Uterus (tissue), 4 donors: ENCODE results near the gene FAM184B. TPM values are rescaled to one million over a fixed set of nuclear protein-coding genes. Genes with fewer than 3 reads are reported as not detected.

Source experiments
- DNase-seq, 2 donors: peaks; one replicate each; pipeline ENCODE4 v3.0.0-alpha.2; 2019 to 2020
- H3K27ac ChIP-seq, 2 donors: fragments of 200-600 bp; sonication (generic); 1 replicate in 1 of 2; 2 replicates in 1 of 2; pipeline ENCODE4 v1.5.1; 2016 to 2018
- H3K27me3 ChIP-seq, 2 donors: fragments of 200-600 bp; sonication (generic); one replicate each; pipeline ENCODE4 v1.5.1; 2018 to 2019; ENCODE audit warnings: control low read depth in 1 of 2
- H3K36me3 ChIP-seq, 2 donors: fragments of 200-600 bp; sonication (generic); one replicate each; pipeline ENCODE4 v1.5.1; 2019; ENCODE audit warnings: control low read depth in 1 of 2
- H3K4me1 ChIP-seq, 2 donors: fragments of 200-600 bp; sonication (generic); one replicate each; pipeline ENCODE4 v1.5.1; 2018 to 2019; ENCODE audit warnings: control low read depth in 1 of 2
- H3K4me3 ChIP-seq, 2 donors: fragments of 200-600 bp; sonication (generic); 1 replicate in 1 of 2; 2 replicates in 1 of 2; pipeline ENCODE4 v1.5.1; 2018 to 2019; ENCODE audit warnings: mild to moderate bottlenecking in 1 of 2
- H3K9me3 ChIP-seq, 2 donors: fragments of 200-600 bp; sonication (generic); one replicate each; pipeline ENCODE4 v1.5.1; 2019; ENCODE audit warnings: control low read depth in 1 of 2
- POLR2A ChIP-seq, 2 donors: fragments of 450-650 bp; IDR thresholded peaks; one replicate each; pipeline ENCODE4 v1.6.1; 2016; ENCODE audit warnings: antibody characterized with exemption in 2 of 2, mild to moderate bottlenecking in 1 of 2, moderate library complexity in 1 of 2
- intact Hi-C: fragments of 100-400 bp; cut with DNase I; formaldehyde crosslinking; loops from one replicate; pipeline ENCODE4 v1.15.1; 2023; ENCODE audit warnings: low total_unique reads
- total RNA-seq, 4 donors: library from RNA; depleted of rRNA in 3 of 4; stranded (reverse); fragments of >200 nt in 3 of 4; gene quantifications; one replicate each; pipeline versions ENCODE4 v1.1.0 to v1.2.4, GENCODE V29; 2014 to 2023
- TF ChIP-seq, protein P1 (sequence below), 4 experiments: fragments of 200-600 bp in 2 of 4; fragments of 450-650 bp in 2 of 4; sonication (generic) in 2 of 4; IDR thresholded peaks; one replicate each; pipeline ENCODE4 v1.5.1; 2016 to 2019; ENCODE audit warnings: antibody characterized with exemption in 4 of 4, mild to moderate bottlenecking in 2 of 4, moderate library complexity in 1 of 4
- donor health status: DM: yes; HTN: yes; CAD: no.

The FAM184B gene
- total RNA-seq, 4 donors from 2014 or later = 0.07 TPM; not detected in 3

DNA sequence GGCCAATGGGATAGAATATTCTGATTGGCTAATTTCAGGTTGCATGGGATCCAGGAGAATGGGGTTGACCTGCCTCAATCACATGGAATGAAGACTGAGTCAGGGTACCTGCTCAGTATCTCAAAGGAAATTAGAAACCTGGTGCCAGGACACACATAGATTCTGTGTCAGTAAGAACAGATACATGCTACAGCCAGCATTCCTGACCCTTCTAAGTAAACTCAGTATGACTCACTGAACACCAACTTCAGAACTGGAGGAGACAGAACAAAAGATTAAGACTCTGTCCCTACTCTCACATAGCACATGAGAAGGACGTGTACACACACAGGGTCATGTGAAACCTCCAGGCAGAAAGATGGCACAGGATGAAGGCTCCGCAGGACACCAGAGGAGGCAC, 54.5 kb downstream of the FAM184B start:
- no peak for DNase-seq
- Histone ChIP-seq H3K27me3 (no peaks in the 10 kb centered on the region), H3K9me3 (no peaks in the 10 kb centered on the region), H3K4me3 (no peak overlapping the region), H3K27ac (no peak overlapping the region), H3K4me1 (no peaks in the 10 kb centered on the region), H3K36me3 (no peaks in the 10 kb centered on the region)
- intact Hi-C loops = no loop called here
- TF ChIP-seq, protein P1, sequence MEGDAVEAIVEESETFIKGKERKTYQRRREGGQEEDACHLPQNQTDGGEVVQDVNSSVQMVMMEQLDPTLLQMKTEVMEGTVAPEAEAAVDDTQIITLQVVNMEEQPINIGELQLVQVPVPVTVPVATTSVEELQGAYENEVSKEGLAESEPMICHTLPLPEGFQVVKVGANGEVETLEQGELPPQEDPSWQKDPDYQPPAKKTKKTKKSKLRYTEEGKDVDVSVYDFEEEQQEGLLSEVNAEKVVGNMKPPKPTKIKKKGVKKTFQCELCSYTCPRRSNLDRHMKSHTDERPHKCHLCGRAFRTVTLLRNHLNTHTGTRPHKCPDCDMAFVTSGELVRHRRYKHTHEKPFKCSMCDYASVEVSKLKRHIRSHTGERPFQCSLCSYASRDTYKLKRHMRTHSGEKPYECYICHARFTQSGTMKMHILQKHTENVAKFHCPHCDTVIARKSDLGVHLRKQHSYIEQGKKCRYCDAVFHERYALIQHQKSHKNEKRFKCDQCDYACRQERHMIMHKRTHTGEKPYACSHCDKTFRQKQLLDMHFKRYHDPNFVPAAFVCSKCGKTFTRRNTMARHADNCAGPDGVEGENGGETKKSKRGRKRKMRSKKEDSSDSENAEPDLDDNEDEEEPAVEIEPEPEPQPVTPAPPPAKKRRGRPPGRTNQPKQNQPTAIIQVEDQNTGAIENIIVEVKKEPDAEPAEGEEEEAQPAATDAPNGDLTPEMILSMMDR (IDR thresholded peaks at IDR 0.05) = no peak
- TF ChIP-seq POLR2A (IDR thresholded peaks at IDR 0.05) = no peak

DNA sequence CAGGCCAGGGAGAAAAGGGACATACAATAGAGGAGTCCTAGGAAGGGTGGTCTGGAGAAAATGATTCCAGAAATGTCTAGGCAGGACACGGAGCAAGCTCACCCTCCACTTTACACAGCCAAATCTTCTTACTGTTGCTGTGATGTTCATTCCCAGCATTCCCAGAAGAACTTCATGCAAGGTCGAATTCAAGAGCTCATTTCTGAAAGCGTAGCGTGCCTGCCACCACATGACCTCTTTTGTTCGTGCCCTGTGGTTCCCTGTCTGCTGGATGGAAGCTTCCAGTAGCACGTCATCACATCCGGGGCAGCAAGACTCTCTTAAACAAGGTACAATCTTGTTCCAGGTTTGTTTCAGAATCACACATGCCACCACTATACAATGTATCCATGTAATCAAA, 57.8 kb downstream of the FAM184B start:
- TF ChIP-seq, protein P1 (IDR thresholded peaks at IDR 0.05) = no peak
- TF ChIP-seq POLR2A (IDR thresholded peaks at IDR 0.05) = no peak
- Histone ChIP-seq H3K4me3 (no peak overlapping the region), H3K36me3 (no peaks in the 10 kb centered on the region), H3K9me3 (no peaks in the 10 kb centered on the region), H3K27me3 (no peaks in the 10 kb centered on the region), H3K4me1 (no peaks in the 10 kb centered on the region), H3K27ac (no peak overlapping the region)
- no peak for DNase-seq
- intact Hi-C loops = no loop called here

DNA sequence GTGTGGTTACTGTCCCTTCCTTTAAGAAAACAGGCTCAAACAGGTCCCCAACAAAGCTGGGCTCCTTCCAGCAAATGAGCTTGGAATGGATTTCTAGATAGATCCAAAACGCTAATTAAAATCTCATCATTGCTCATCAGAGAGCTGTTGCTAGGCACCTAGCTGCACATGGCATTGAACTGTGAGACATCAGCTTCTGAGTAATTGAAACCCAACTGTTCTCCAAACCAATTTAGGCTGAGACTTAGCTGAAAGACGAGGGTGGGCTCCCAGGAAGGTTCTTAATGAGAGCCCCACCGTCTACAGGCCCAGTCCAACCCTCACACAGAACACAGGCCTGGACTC, 59.1 kb downstream of the FAM184B start:
- Histone ChIP-seq H3K27ac (no peak overlapping the region), H3K36me3 (no peaks in the 10 kb centered on the region), H3K27me3 (no peaks in the 10 kb centered on the region), H3K9me3 (no peaks in the 10 kb centered on the region), H3K4me1 (no peaks in the 10 kb centered on the region), H3K4me3 (no peak overlapping the region)
- TF ChIP-seq, protein P1 (IDR thresholded peaks at IDR 0.05) = no peak
- no peak for TF ChIP-seq POLR2A (IDR thresholded peaks at IDR 0.05)
- DNase-seq = no peak
- intact Hi-C loops = no loop called here

DNA sequence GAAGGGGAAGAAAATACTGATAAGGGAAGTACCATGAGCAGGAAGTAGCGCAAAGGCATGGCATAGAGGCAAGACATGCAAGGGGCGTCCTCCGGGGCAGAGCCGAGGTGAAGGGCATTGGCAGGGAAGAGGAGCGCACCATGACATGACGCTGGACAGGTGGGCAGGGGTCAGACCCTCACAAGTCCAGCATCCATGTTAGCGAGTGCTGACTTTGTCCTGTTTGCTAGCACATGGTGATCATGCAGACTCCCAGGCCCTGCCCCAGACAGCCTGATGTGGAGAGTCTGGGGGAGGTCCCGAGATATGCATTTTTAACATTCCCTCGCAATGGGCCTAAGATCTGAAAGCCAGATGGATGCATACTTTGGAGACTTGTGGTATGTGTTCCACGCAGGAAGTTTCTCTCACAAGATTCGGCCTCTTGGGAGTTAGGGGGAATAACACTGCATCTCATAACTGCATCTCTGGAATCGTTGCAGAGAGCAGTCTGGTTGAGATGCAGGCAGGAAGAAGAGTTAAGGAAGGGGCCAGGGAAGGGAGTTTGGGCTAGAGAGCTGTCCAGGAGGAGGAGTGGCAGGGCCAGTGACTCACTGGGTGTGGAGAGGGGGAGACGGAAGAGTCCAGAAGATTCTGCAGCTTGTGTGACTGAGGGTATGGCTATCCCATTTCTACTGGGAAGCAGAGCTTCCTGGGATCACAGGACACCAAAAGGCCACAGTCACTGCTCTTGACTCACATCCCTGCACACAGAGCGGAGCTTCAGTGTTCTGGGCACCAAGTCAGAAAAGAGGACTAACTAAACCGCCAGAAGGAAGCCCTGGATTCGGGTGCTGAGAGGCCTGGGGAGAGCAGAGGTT, 59.7 kb downstream of the FAM184B start:
- Histone ChIP-seq H3K27ac (no peak overlapping the region), H3K9me3 (no peaks in the 10 kb centered on the region), H3K4me3 (no peak overlapping the region), H3K4me1 (no peaks in the 10 kb centered on the region), H3K36me3 (no peaks in the 10 kb centered on the region), H3K27me3 (no peaks in the 10 kb centered on the region)
- no peak for DNase-seq
- intact Hi-C loops = no loop called here
- TF ChIP-seq, protein P1 (IDR thresholded peaks at IDR 0.05) = no peak
- no peak for TF ChIP-seq POLR2A (IDR thresholded peaks at IDR 0.05)

DNA sequence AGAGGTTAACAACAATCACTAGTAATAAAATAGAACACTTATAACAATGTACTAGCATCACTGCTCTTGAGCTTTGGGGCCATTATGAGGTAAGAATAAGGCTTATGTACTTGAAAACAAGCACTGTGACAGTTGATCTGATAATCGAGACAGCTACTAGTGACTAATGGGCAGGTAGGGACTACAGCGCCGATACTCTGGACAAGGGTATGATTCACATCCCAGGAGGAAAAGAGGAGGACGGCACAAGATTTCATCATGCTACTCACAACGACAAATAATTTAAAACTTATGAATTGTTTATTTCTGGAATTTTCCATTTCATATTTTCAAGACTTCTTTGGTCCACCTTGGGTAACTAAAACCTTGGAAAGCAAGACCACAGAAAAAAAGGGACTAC, 62.3 kb downstream of the FAM184B start:
- no peak overlapping the region for H3K27ac ChIP-seq
- no peaks in the 10 kb centered on the region for H3K27me3 ChIP-seq
- intact Hi-C loops = no loop called here
- DNase-seq = no peak
- TF ChIP-seq, protein P1 (IDR thresholded peaks at IDR 0.05) = no peak
- TF ChIP-seq POLR2A (IDR thresholded peaks at IDR 0.05) = no peak
- no peaks in the 10 kb centered on the region for H3K9me3 ChIP-seq
- H3K36me3 ChIP-seq = no peaks in the 10 kb centered on the region
- H3K4me3 ChIP-seq = no peak overlapping the region
- no peaks in the 10 kb centered on the region for H3K4me1 ChIP-seq
